Ramos (cell line): ENCODE data around the gene LINC00632.

Experiments
- in situ Hi-C: fragments of 300-500 bp; cut with MboI; formaldehyde crosslinking; loops from one replicate; pipeline ENCODE4 v1.14.3; 2022; ENCODE audit warnings: low sequenced_read_pairs; ENCODE audit not compliant: unreplicated experiment

LINC00632 gene

DNA sequence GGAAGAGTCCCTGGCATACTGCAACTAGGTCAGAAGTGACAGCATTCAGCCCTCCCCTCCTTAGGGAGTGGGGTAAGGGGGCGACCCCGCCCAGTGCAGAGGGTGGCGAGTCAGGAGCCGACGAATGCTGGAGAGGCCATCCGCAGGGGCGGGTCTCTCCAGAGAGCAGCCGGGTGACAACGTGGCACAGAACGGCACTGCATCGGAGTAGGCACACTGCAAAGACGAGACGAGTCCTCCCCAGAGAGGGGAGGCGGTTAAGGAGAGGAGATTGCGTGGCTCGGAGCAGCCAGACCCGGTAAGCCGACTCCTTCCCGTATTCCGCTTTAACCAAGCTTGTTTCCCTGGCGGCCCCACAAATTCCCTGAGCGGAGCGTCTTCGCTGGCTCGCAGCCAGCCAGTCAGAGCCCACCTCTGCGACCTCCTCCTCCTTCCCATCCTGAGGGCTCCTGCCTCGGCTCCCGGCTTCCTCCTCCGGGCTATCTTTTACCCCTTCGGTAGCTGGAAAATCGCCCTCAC is 54.9 kb downstream of the LINC00632 start:
- in situ Hi-C loops: no loop called here

DNA sequence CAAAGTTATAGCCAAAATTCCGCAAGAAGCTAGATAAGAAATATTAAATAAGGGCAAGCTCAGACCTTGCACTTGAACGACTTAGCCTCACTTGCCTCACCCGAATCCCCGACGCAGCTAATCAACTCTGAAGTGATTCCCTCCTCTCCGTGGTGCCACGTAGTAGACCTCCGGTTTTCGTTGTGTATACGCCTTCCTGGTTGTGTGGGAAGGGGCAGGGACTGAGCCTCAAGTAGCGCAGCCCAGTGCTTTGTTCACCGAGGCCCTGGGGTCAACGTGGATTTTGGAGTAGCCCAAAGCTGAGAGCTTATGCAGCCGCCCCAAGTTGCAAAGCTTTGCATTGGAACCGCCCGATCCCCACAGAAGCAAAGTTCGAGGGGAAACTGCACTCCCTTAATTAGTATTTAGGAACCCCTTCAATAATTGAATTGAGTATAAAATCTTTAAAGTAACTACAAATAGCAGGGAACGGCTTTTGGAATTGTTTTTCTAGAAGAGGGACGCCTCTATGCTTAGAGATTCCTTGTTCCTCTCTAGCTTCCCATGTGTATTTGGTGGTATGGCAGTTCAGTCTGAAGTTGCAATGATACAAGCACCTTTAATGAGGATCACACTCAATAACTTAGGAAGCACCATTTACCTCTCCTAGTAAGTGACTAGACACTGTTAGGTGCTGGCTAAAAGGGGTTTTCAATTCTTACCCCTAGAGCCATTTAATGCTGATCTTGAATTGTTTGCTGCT is 55.7 kb downstream of the LINC00632 start:
- in situ Hi-C loops: no loop called here

DNA sequence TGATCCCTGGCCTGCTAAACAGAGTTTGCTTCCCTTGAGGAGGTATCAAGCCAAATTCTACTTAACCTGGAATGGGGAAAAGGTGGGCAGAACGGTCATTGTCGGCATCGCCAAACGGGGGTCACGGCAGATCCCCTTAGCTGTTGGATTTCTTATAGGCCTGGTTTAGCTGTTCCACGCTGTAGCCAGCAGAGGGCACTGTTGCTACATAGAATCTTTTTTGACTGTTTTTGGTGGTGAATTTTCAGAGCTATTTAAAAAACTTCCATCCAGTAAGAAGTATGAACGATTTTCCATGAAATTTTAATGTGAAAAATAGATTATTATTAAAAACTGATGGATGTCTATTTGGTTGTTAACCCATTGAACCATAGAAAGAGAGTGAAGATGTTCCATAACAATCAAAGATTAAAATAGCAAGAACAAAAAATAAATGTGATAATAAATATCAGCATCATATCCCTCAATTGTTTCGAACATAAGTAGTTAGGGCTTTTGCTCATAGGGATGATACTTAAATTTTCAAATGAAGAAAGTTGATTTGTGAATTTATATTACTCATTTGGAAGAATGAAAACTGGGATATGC is 56.6 kb downstream of the LINC00632 start:
- in situ Hi-C loops: no loop called here

DNA sequence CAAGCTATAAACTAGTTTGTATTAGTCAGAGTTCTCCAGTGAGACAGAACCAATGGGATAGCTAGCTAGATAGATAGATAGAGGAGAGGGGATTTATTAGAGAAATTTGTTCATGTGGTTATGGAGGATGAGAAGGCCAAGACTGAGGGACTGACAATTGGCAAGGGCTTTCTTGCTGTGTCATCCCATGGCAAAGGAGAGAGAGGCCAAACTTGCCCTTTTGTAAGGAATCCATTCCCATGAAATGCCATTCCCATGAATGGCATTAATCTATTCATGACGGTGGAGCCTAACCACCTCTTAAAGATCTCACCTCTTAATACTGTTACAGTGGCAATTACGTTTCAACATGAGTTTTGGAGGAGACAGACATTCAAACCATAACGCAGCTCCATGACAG is 58.1 kb downstream of the LINC00632 start:
- in situ Hi-C loops: no loop called here

DNA sequence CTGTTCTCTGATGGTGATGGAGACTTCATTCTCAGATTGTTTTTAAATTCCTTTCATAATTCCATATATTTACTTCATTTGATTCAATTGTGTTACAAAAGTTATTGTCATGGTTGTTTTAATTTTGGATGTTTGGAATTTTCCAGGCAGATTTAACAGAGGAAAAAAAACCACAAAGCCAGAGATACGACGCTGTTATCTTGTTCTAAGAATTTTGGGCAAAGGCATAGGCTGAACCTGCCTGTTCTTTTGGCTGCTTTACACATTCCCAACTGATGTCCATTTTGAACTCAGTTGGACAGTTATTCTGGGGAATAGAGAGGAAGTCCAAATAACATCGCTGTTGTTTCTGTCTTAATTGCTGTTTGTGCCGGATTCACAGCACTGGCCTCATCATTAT is 65.7 kb downstream of the LINC00632 start:
- in situ Hi-C loops: no loop called here

DNA sequence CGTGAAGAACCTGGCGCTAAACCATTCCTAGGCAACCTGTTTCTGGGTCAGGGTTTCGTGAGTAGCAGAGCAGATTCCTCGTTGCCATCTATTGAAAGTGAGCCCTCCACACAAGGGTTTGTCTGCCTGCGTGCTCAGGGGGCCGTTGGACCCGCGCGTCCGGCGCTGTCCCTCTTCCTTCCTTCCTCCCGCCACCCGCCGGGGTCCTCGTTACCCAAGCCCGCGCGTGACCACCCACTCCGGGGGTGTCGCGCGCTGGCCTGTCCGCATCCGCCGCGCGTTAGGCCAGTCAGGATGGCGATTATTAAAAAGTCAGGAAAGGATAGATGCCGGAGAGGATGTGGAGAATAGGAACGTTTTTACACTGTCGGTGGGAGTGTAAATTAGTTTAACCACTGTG is 66.8 kb downstream of the LINC00632 start:
- in situ Hi-C loops: no loop called here

DNA sequence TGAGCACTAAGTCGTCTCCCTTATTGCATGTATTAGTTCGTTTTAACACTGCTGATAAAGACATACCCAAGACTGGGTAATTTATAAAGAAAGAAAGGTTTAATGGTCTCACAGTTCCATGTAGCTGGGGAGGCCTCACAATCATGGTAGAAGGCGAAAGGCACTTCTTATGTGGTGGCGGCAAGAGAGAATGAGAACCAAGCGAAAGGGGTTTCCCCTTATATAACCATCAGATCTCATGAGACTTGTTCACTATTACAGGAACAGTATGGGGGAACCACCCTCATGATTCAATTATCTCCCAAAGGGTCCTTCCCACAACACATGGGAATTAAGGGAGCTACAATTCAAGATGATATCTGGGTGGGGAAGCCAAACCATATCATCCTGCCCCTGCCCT is 85.1 kb downstream of the LINC00632 start:
- in situ Hi-C loops: no loop called here

DNA sequence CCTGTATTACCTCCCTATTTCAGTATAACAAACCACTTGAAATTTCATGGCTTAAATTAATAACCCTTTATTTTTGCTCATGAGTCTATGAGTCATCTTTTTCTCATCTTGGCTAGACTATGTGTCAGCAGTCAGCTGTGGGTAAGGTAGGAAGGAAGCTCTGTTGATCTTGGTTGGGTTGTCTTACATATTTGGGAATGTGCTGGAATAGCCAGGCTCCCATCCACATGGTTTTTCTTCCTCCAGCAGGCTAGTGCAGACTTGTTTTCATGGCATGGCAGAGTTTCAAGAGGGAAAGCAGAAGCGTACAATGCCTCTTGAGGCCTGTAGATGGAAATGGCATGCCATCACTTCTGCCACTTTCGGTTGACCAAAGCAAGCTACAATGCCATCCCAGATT is 89.7 kb downstream of the LINC00632 start:
- in situ Hi-C loops: no loop called here

DNA sequence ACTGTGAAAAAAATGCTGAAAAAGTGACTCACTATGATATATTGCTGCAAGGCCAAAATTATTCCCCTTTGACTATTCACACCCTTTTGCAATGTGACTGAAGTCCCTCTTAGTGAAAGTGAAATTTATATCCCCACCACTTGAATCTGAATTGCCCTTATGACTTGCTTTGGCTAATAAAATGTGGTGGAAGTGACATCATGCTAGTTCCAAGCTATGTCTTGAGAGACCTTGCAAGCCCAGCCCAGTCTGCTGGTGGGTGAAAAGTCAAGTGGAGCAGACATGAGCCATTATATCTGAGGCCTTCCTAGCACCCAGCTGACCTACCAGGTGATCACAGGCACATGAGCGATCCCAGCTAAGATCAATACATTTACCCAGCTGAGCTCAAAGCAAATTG is 94.7 kb downstream of the LINC00632 start:
- in situ Hi-C loops: no loop called here

DNA sequence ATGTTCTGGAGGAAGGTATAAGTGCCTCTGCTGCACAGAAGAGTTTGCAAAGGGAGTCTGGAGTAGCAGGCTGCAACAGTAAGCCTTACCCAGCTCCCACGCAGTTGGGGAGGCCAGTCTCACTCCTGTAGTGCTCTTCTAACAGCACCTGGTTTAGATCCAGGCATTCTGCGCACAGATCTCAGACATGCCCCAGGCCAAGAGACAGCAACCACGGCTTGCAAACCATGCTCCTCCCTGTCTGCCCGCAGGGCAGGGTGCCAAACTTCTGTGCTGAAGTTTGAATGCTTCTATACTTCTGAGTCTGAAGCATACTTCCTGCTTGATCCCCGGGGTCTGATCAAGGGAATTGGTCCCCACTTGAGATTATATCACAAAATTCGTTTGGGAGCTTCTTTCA is 106.3 kb downstream of the LINC00632 start:
- in situ Hi-C loops: no loop called here

DNA sequence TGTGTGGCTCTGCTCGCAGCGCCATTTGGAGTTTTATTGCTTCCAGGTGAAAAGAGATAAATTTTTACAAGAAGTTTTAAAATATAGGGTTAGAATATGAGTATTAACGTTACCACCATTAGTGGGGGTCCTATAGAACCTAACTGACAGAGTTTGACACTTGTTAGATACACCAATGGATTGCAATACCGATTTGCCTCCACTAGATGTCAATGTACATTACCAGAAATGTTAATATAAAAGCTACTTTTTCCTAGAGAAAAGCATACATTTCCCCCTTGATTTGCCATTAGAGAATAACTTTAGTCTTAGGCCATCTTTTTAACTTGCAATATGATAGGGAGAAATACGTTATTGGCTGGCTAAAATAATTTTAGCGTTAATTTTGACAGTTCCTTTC is 108.4 kb downstream of the LINC00632 start:
- in situ Hi-C loops: no loop called here

DNA sequence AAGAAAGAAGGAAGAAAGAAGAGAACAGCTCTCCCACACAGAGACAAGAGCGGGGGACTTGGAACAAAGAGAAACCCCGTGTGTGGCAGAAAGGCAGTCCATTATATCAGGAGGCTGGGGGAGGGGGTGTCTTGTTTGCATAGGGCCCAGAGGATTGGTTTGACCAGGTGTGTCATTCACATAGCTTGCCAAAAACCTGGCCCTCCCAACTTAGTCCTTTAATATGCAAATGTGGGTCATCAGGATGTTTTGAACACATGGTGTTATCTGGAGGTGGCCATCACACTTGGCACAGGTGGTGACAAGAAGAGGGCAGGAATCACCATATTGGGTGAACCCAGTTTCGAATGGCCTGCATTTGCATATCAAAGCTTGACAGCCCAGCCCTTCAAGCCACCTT is 111.7 kb downstream of the LINC00632 start:
- in situ Hi-C loops: no loop called here

DNA sequence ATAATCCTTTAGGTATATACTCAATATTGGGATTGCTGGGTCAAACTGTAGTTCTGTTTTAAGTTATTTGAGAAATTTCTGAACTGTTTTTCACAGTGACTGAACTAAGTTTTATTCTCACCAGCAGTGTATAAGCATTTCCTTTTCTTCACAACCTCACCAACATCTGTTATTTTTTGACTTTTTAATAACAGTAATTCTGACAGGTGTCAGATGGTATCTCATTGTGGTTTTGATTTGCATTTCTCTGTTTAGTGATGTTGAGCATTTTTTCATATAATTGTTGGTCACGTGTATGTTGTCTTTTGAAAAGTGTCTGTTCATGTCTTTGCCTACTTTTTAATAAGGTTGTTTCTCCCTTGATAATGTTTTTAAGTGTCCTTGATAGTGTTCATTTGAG is 112.6 kb downstream of the LINC00632 start:
- in situ Hi-C loops: no loop called here

DNA sequence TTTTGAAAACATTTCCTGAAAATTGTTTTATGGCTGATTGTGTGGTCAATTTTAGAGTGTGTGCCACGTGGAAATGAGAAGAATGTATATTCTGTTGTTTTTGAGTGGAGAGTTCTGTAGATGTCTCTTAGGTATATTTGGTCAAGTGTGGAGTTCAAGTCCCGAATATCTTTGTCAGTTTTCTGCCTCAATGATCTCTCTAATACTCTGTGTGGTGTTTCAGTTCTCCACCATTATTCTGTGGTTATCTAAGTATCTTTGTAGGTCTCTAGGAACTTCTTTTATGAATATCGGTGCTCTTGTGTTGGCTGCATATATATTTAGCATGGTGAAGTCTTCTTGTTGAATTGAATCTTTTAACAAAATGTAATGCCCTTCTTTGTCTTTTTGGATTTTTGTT is 113.3 kb downstream of the LINC00632 start:
- in situ Hi-C loops: no loop called here

DNA sequence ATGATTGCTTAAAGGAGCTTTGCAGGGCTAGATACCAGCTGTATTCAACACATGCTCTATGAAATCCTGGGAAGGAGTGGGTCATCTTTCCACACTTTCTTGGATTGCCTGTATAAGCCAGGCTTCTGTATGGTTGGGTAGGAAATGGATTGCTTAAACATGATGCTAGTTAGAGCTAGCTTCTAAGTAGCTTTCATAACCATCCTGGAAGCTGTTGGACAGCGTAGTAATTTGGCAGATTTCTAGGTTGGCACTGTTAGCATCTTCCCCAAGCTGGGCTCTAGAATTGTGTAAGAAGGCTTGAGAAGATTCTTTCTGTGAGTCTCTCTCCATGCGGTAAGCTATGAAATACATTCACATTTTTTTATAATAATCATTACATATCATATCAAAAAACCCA is 127.3 kb downstream of the LINC00632 start:
- in situ Hi-C loops: no loop called here
